HCT116 (cell line): ENCODE measurements around the gene TNRC6C. TPM values are rescaled to one million over a fixed set of nuclear protein-coding genes. Genes with fewer than 3 reads are reported as not detected.
"Not testable (repeated sequence)": the region's sequence is repeated elsewhere in the genome, so short reads cannot be mapped to it uniquely, and the experiment has no call there.

Experiments
- ATAC-seq: fragments of 200-7000 bp; cut with Tn5 transposase; 2 replicates; pipeline ENCODE4 v1.9.1; 2020; ENCODE audit warnings: mild to moderate bottlenecking, moderate library complexity
- BruUV-seq: library from RNA; stranded (reverse); fragments of 400-500 nt; replicated peaks from 2 replicates; lab custom pipeline; 2021; lab: Mats Ljungman, UMichigan
- CTCF ChIA-PET: fragments of 300-600 bp; sonication (Branson Sonifier 250); formaldehyde crosslinking; loops from one replicate; lab custom pipeline; 2021; ENCODE audit warnings: antibody characterized with exemption; lab: Charles Lee
- POLR2A ChIA-PET: fragments of 300-600, 350-600 bp; sonication (Branson Sonifier 250); formaldehyde crosslinking; loops from one replicate; lab custom pipeline; 2021; ENCODE audit warnings: antibody characterized with exemption; lab: Charles Lee
- RAD21 ChIA-PET, 2 experiments: fragments of 300-600 bp; sonication (Branson Sonifier 250); formaldehyde crosslinking; loops; one replicate each; lab custom pipeline; 2023; ENCODE audit warnings: low total read pairs in 2 of 2; ENCODE audit not compliant: uncharacterized antibody in 2 of 2, unreplicated experiment in 2 of 2, low non-redundant PET in 1 of 2; lab: Charles Lee
- DNase-seq: peaks from one replicate; pipeline ENCODE4 v3.0.0-alpha.2; 2010; ENCODE audit warnings: low read depth, low spot score
- H2AFZ ChIP-seq: fragments of 200-600 bp; shearing (Covaris generic), sonication (generic); 2 replicates; pipeline ENCODE4 v1.6.1; 2017; ENCODE audit warnings: low read depth, mixed run types, mixed read lengths, antibody characterized with exemption, low read length; ENCODE audit not compliant: poor library complexity, severe bottlenecking
- H3K27ac ChIP-seq: 2 replicates; pipeline ENCODE4 v1.5.1; 2012; ENCODE audit warnings: low read depth, low read length
- H3K27me3 ChIP-seq: fragments of 200-600 bp; sonication (generic); 2 replicates; pipeline ENCODE4 v1.6.1; 2016; ENCODE audit warnings: mixed run types, low read length, mixed read lengths; ENCODE audit not compliant: insufficient read depth
- H3K36me3 ChIP-seq, 2 experiments: fragments of 200-500 bp in 1 of 2; fragments of 200-600 bp in 1 of 2; sonication (Bioruptor generic) in 1 of 2; sonication (generic) in 1 of 2; 2 replicates each; pipeline versions ENCODE4 v1.5.1 to v1.6.1; 2014 to 2016; ENCODE audit warnings: low read length in 2 of 2, inconsistent platforms in 1 of 2, mixed read lengths in 1 of 2, mixed run types in 1 of 2; ENCODE audit not compliant: insufficient read depth in 2 of 2, control insufficient read depth in 1 of 2
- H3K4me1 ChIP-seq, 2 experiments: fragments of 200-600 bp in 1 of 2; sonication (generic) in 1 of 2; 2 replicates each; pipeline versions ENCODE4 v1.5.1 to v1.6.1; 2012 to 2017; ENCODE audit warnings: low read length in 2 of 2, inconsistent platforms in 1 of 2, mild to moderate bottlenecking in 1 of 2, mixed read lengths in 1 of 2, mixed run types in 1 of 2, moderate library complexity in 1 of 2; ENCODE audit not compliant: insufficient read depth in 2 of 2, control insufficient read depth in 1 of 2
- H3K4me2 ChIP-seq: fragments of 200-600 bp; sonication (generic); 2 replicates; pipeline ENCODE4 v1.6.1; 2017; ENCODE audit warnings: mixed run types, low read length, mixed read lengths
- H3K4me3 ChIP-seq, 2 experiments: fragments of 200-600 bp in 1 of 2; sonication (generic) in 1 of 2; replicated peaks in 1 of 2; 2 replicates each; pipeline ENCODE4 v1.5.1; 2011 to 2016; ENCODE audit warnings: low read length in 2 of 2, control low read depth in 1 of 2, low read depth in 1 of 2, mild to moderate bottlenecking in 1 of 2, mixed read lengths in 1 of 2, mixed run types in 1 of 2
- H3K79me2 ChIP-seq: fragments of 200-600 bp; sonication (generic); 2 replicates; pipeline ENCODE4 v1.6.1; 2017; ENCODE audit warnings: mild to moderate bottlenecking, mixed run types, low read length, moderate library complexity, mixed read lengths; ENCODE audit not compliant: insufficient read depth
- H3K9ac ChIP-seq: fragments of 200-600 bp; sonication (generic); 2 replicates; pipeline ENCODE4 v1.6.1; 2016; ENCODE audit warnings: low read length, mixed read lengths
- H3K9me2 ChIP-seq: fragments of 200-600 bp; sonication (generic), shearing (Covaris generic); 2 replicates; pipeline ENCODE4 v1.6.1; 2017; ENCODE audit warnings: mixed run types, mild to moderate bottlenecking, moderate library complexity; ENCODE audit not compliant: insufficient read depth
- H3K9me3 ChIP-seq, 2 experiments: fragments of 200-500 bp in 1 of 2; fragments of 200-600 bp in 1 of 2; sonication (Bioruptor generic) in 1 of 2; sonication (generic) in 1 of 2; 2 replicates each; pipeline ENCODE4 v1.6.1; 2014 to 2017; ENCODE audit warnings: low read length in 2 of 2, mixed read lengths in 2 of 2, inconsistent platforms in 1 of 2, low read depth in 1 of 2, mild to moderate bottlenecking in 1 of 2, mixed run types in 1 of 2, moderate library complexity in 1 of 2; ENCODE audit not compliant: control insufficient read depth in 1 of 2, insufficient read depth in 1 of 2
- H4K20me1 ChIP-seq: fragments of 200-600 bp; sonication (generic), shearing (Covaris generic); 2 replicates; pipeline ENCODE4 v1.6.1; 2017; ENCODE audit warnings: mixed run types, mild to moderate bottlenecking, moderate library complexity; ENCODE audit not compliant: insufficient read depth
- CBX3 ChIP-seq: IDR thresholded peaks from 2 replicates; pipeline ENCODE4 v1.6.1; 2012; ENCODE audit warnings: low read depth
- CTCF ChIP-seq, 3 experiments: fragments of 200-600 bp in 1 of 3; sonication (generic) in 1 of 3; IDR thresholded peaks in 2 of 3; conservative IDR thresholded peaks in 1 of 3; 2 replicates each; pipeline ENCODE4 v1.5.1; 2012 to 2017; ENCODE audit warnings: low read depth in 2 of 3, low read length in 2 of 3, antibody characterized with exemption in 1 of 3, borderline replicate concordance in 1 of 3, control low read depth in 1 of 3, mild to moderate bottlenecking in 1 of 3, mixed read lengths in 1 of 3, mixed run types in 1 of 3, moderate library complexity in 1 of 3; ENCODE audit not compliant: insufficient read depth in 1 of 3
- EGR1 ChIP-seq: IDR thresholded peaks from 2 replicates; pipeline ENCODE4 v1.6.1; 2012; ENCODE audit warnings: low read depth
- EZH2 ChIP-seq: fragments of 200-600 bp; sonication (generic); IDR thresholded peaks from 2 replicates; pipeline ENCODE4 v1.6.1; 2017; ENCODE audit warnings: antibody characterized with exemption, mixed run types
- POLR2A ChIP-seq: IDR thresholded peaks from 2 replicates; pipeline ENCODE4 v1.7.0; 2011; ENCODE audit warnings: borderline replicate concordance; ENCODE audit not compliant: insufficient read depth, insufficient read length; ENCODE audit errors: extremely low read depth
- POLR2AphosphoS5 ChIP-seq: IDR thresholded peaks from 2 replicates; pipeline ENCODE4 v1.6.1; 2011; ENCODE audit warnings: mild to moderate bottlenecking, low read depth, low read length, moderate library complexity
- RAD21 ChIP-seq: IDR thresholded peaks from 2 replicates; pipeline ENCODE4 v1.6.1; 2012; ENCODE audit warnings: low read depth, mild to moderate bottlenecking
- SP1 ChIP-seq: IDR thresholded peaks from 2 replicates; pipeline ENCODE4 v1.6.1; 2012; ENCODE audit warnings: low read depth
- ZFX ChIP-seq: fragments of 450-650 bp; IDR thresholded peaks from 2 replicates; pipeline ENCODE4 v1.6.1; 2017
- ZNF274 ChIP-seq: fragments of 200-500 bp; sonication (Bioruptor generic); IDR thresholded peaks from 2 replicates; pipeline ENCODE4 v1.6.1; 2014; ENCODE audit warnings: mild to moderate bottlenecking, low read depth, low read length, inconsistent platforms
- intact Hi-C: fragments of 100-400 bp; cut with micrococcal nuclease; formaldehyde crosslinking; loops from 2 replicates; pipeline ENCODE4 v1.10.0; 2022
- total RNA-seq: library from RNA; stranded (reverse); gene quantifications from one replicate; pipeline ENCODE4 v1.2.1, GENCODE V29; 2021; ENCODE audit not compliant: unreplicated experiment
- TF ChIP-seq, protein P1 (sequence below): IDR thresholded peaks from 2 replicates; pipeline ENCODE4 v1.6.1; 2012
- TF ChIP-seq, protein P2 (sequence below): IDR thresholded peaks from 2 replicates; pipeline ENCODE4 v1.6.1; 2011; ENCODE audit warnings: mild to moderate bottlenecking, low read length, moderate library complexity; ENCODE audit not compliant: insufficient replicate concordance; ENCODE audit errors: extremely low read depth

Gene TNRC6C
- total RNA-seq, 1 experiment from 2014 or later, result 23.4 TPM

DNA sequence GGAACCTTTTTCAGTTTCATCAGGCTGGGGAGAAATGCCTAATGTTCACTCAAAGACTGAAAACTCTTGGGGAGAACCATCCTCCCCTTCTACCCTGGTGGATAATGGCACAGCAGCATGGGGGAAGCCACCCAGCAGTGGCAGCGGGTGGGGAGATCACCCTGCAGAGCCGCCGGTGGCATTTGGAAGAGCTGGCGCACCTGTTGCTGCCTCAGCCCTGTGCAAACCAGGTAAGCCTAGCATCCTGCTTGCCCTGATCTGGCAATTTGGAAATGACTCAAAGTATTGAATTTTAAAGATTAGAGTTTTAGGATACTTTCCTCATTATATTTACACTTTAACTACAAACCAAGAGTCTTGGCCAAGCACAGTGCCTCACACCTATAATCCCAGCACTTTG is 106.2 kb downstream of the TNRC6C start:
- Histone ChIP-seq H3K27me3 (no peaks in the 10 kb centered on the region), H3K9ac (no peak overlapping the region), H3K9me3 (no peaks in the 10 kb centered on the region), H3K9me2 (no peaks in the 10 kb centered on the region), H4K20me1 (no peaks in the 10 kb centered on the region), H3K4me3 (no peak overlapping the region), H3K27ac (no peak overlapping the region), H3K36me3 (peaks cover 0 to 11% of the 10 kb centered on the region in 2 experiments; a peak in 2 of 4 replicates), H3K4me1 (no peaks in the 10 kb centered on the region), H3K4me2 (no peak overlapping the region), H2AFZ (no peak overlapping the region), H3K79me2 (no peaks in the 10 kb centered on the region)
- DNase-seq (no peak), ATAC-seq (no peak)
- no peak for TF ChIP-seq CTCF (IDR thresholded peaks at IDR 0.05 in 2 of 3, conservative IDR thresholded peaks at IDR 0.05 in 1 of 3; ENCODE audit: borderline replicate concordance in 1 of 3, insufficient read depth in 1 of 3, low read depth in 2 of 3, low read length in 2 of 3)
- TF ChIP-seq POLR2A, result no peak
- TF ChIP-seq EZH2, result no peak
- TF ChIP-seq CBX3, result no peak
- TF ChIP-seq, protein P1, sequence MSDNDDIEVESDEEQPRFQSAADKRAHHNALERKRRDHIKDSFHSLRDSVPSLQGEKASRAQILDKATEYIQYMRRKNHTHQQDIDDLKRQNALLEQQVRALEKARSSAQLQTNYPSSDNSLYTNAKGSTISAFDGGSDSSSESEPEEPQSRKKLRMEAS, result no peak
- TF ChIP-seq ZFX, result no peak
- TF ChIP-seq RAD21, result no peak
- no peak for TF ChIP-seq POLR2AphosphoS5
- TF ChIP-seq SP1, result no peak
- TF ChIP-seq ZNF274, result no peak
- TF ChIP-seq, protein P2, sequence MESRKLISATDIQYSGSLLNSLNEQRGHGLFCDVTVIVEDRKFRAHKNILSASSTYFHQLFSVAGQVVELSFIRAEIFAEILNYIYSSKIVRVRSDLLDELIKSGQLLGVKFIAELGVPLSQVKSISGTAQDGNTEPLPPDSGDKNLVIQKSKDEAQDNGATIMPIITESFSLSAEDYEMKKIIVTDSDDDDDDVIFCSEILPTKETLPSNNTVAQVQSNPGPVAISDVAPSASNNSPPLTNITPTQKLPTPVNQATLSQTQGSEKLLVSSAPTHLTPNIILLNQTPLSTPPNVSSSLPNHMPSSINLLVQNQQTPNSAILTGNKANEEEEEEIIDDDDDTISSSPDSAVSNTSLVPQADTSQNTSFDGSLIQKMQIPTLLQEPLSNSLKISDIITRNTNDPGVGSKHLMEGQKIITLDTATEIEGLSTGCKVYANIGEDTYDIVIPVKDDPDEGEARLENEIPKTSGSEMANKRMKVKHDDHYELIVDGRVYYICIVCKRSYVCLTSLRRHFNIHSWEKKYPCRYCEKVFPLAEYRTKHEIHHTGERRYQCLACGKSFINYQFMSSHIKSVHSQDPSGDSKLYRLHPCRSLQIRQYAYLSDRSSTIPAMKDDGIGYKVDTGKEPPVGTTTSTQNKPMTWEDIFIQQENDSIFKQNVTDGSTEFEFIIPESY, result no peak
- TF ChIP-seq EGR1, result no peak
- intact Hi-C loops, result no loop called here
- ChIA-PET CTCF (interaction anchor here (3.6 kb wide), 1 partner anchor 20 kb away, joined by 15 read pairs; no protein-coding TSS in a partner anchor), RAD21 (no interaction called here), POLR2A (no interaction called here)
- no TSS peak for BruUV-seq

DNA sequence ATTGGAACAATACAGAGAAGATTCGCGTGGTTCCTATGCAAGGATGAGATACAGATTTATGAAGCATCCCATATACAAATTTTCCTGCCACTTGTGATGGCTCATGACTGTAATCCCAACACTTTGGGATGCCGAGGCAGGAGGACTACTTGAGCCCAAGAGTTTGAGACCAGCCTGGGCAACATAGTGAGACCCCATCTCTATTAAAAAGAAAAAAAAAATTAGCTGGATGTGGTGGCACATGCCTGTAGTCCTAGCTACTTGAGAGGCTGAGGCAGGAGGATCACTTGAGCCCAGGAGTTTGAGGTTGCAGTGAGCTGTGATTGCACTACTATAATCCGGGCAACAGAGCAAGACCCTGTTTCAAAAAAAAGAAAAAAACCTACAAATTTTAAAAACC is 108.5 kb downstream of the TNRC6C start:
- H3K27me3 ChIP-seq, H3K79me2 ChIP-seq, H3K4me2 ChIP-seq, H4K20me1 ChIP-seq, H3K9ac ChIP-seq, H2AFZ ChIP-seq, H3K9me2 ChIP-seq, H3K9me3 ChIP-seq, RAD21 ChIA-PET, DNase-seq, H3K27ac ChIP-seq, H3K4me3 ChIP-seq, ATAC-seq, POLR2A ChIA-PET, BruUV-seq, intact Hi-C loops, H3K4me1 ChIP-seq: not testable (repeated sequence)
- CTCF ChIA-PET, result interaction anchor here (3.6 kb wide), 1 partner anchor 17 kb away, joined by 15 read pairs; no protein-coding TSS in a partner anchor
- peaks cover 0 to 11% of the 10 kb centered on the region in 2 experiments; a peak in 2 of 4 replicates for H3K36me3 ChIP-seq
